Endodermal cell (in vitro differentiated cells): ENCODE data around the gene OR51E1. TPM values are rescaled to one million over a fixed set of nuclear protein-coding genes. Genes with fewer than 3 reads are reported as not detected.

ENCODE experiments used
- DNase-seq: peaks from one replicate; pipeline ENCODE4 v3.0.0-alpha.2; 2017
- H3K27ac ChIP-seq: 2 replicates; pipeline ENCODE4 v1.5.1; 2013; ENCODE audit warnings: mild to moderate bottlenecking, low read depth, low read length, moderate library complexity
- H3K27me3 ChIP-seq: 2 replicates; pipeline ENCODE4 v1.6.1; 2013; ENCODE audit warnings: mild to moderate bottlenecking, low read length, moderate library complexity; ENCODE audit not compliant: insufficient read depth, control insufficient read depth, poor library complexity, severe bottlenecking
- H3K36me3 ChIP-seq: 2 replicates; pipeline ENCODE4 v1.7.0; 2013; ENCODE audit warnings: mild to moderate bottlenecking, low read length, moderate library complexity; ENCODE audit not compliant: control insufficient read depth, insufficient read depth
- H3K4me1 ChIP-seq: one replicate; pipeline ENCODE4 v1.7.0; 2013; ENCODE audit warnings: low read length; ENCODE audit not compliant: control insufficient read depth, insufficient read depth
- H3K4me3 ChIP-seq: 2 replicates; pipeline ENCODE4 v1.5.1; 2013; ENCODE audit warnings: mild to moderate bottlenecking, low read length, moderate library complexity
- H3K9ac ChIP-seq: 2 replicates; pipeline ENCODE4 v1.6.1; 2013; ENCODE audit warnings: mild to moderate bottlenecking, low read length, moderate library complexity; ENCODE audit not compliant: poor library complexity, severe bottlenecking; ENCODE audit errors: extremely low read depth
- H3K9me3 ChIP-seq: 2 replicates; pipeline ENCODE4 v1.6.1; 2013; ENCODE audit warnings: mild to moderate bottlenecking, low read length, moderate library complexity; ENCODE audit not compliant: control insufficient read depth
- H3K27ac Mint-ChIP-seq: 2 replicates; pipeline ENCODE4 v1.8.0; 2020; ENCODE audit warnings: mixed read lengths
- H3K27me3 Mint-ChIP-seq: 2 replicates; pipeline ENCODE4 v1.8.0; 2021; ENCODE audit warnings: mild to moderate bottlenecking, mixed read lengths; ENCODE audit not compliant: insufficient read depth
- H3K36me3 Mint-ChIP-seq: 2 replicates; pipeline ENCODE4 v1.8.0; 2020; ENCODE audit warnings: low read depth, mixed read lengths
- H3K4me1 Mint-ChIP-seq: 2 replicates; pipeline ENCODE4 v1.8.0; 2020; ENCODE audit warnings: mixed read lengths
- H3K4me3 Mint-ChIP-seq: 2 replicates; pipeline ENCODE4 v1.8.0; 2020; ENCODE audit warnings: mild to moderate bottlenecking, moderate library complexity, mixed read lengths
- H3K9me3 Mint-ChIP-seq: 2 replicates; pipeline ENCODE4 v1.8.0; 2020; ENCODE audit warnings: mild to moderate bottlenecking, mixed read lengths
- WGBS, 2 experiments: methylation state at CpG; one replicate each; pipeline versions ENCODE4 v1.1.5 to v1.1.7; 2013; ENCODE audit warnings: missing lambda C conversion rate in 2 of 2, mixed read lengths in 1 of 2; ENCODE audit not compliant: insufficient coverage in 1 of 2, insufficient read length in 1 of 2; 5-methylcytosine and 5-hydroxymethylcytosine counted together
- total RNA-seq, 2 donors: library from RNA; stranded (reverse); fragmentation: NEBNext Ultra II Directional in 1 of 2; extraction: Animal tissue kit (Norgen Biotek cat#: 25700) in 1 of 2; gene quantifications; 2 replicates in 1 of 2; 3 replicates in 1 of 2; pipeline ENCODE4 v1.2.1, GENCODE V29; 2021
- TF ChIP-seq, protein P1 (sequence below): fragments of 200-600 bp; sonication (generic); conservative IDR thresholded peaks from 2 replicates; pipeline ENCODE4 v1.5.0; 2021; ENCODE audit warnings: antibody characterized with exemption, mild to moderate bottlenecking

Gene OR51E1
- total RNA-seq, 2 donors from 2014 or later: not detected

DNA sequence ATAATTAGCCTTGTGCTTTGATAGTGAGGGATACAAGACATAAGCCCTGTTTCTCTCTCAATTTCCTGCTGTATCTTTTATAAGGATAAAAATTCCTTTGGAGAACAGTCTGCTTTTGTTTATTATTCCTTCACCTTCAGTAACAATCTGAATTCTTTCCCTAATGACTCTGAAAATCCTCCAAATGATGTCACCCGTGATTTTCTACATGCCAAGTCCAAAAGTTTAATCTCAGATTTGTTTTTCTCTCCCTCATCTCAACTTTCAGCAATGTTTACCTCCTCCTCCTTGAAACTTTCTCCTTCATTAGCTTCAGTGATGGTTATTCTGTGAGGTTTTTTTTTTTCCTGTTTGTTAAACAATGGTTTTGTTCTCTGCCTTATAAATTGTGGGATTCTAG is 51.7 kb downstream of the OR51E1 start:
- Mint-ChIP-seq H3K4me3 (no peak overlapping the region), H3K4me1 (no peaks in the 10 kb centered on the region), H3K27me3 (no peaks in the 10 kb centered on the region), H3K27ac (no peak overlapping the region), H3K36me3 (no peaks in the 10 kb centered on the region), H3K9me3 (no peaks in the 10 kb centered on the region)
- Histone ChIP-seq H3K27me3 (no peaks in the 10 kb centered on the region), H3K9me3 (peaks cover 7% of the 10 kb centered on the region), H3K4me1 (peaks cover 4% of the 10 kb centered on the region), H3K36me3 (no peaks in the 10 kb centered on the region), H3K27ac (no peak overlapping the region), H3K9ac (no peak overlapping the region), H3K4me3 (no peak overlapping the region)
- no peak for DNase-seq
- 79% methylated on average over 1 of the region's 1 CpG; no CpG with 5 or more reads in 1 of the 2 experiments for WGBS, 2 experiments
- TF ChIP-seq, protein P1, sequence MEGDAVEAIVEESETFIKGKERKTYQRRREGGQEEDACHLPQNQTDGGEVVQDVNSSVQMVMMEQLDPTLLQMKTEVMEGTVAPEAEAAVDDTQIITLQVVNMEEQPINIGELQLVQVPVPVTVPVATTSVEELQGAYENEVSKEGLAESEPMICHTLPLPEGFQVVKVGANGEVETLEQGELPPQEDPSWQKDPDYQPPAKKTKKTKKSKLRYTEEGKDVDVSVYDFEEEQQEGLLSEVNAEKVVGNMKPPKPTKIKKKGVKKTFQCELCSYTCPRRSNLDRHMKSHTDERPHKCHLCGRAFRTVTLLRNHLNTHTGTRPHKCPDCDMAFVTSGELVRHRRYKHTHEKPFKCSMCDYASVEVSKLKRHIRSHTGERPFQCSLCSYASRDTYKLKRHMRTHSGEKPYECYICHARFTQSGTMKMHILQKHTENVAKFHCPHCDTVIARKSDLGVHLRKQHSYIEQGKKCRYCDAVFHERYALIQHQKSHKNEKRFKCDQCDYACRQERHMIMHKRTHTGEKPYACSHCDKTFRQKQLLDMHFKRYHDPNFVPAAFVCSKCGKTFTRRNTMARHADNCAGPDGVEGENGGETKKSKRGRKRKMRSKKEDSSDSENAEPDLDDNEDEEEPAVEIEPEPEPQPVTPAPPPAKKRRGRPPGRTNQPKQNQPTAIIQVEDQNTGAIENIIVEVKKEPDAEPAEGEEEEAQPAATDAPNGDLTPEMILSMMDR: no peak

DNA sequence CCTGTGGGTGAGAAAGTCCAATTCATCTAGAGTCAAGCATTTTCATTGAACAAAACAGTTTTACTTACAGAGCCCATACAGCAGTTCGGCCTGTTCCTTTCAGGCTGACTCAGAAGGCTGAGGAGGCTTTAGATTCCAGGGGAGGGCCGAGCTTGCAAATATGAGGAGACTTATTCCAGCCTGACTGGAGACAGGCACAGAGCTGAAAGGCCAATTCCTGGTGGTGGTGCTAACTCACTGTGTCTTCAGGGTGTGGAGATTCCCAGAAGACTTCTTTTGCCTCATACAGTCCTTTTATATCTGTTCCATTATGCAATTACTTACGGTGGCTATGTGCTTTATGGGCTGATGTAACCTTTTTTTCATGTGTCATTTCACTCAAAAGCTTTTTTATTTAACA is 53.8 kb downstream of the OR51E1 start, which contains the start of gene OR51E2:
OR51E2 (minus strand) TSS at position 269 of the 400 bp plus-strand sequence. CDS start 15,142 bp downstream, outside the sequence.
- Mint-ChIP-seq H3K4me1 (no peaks in the 10 kb centered on the region), H3K27me3 (no peaks in the 10 kb centered on the region), H3K4me3 (no peak within 1 kb of the TSS), H3K36me3 (no peaks in the 10 kb centered on the region), H3K9me3 (no peaks in the 10 kb centered on the region), H3K27ac (no peak within 1 kb of the TSS)
- no peak within 1 kb of the TSS for H3K9ac ChIP-seq
- TF ChIP-seq, protein P1: peak; percentile 11
- WGBS, 2 experiments: 87 to 100% methylated on average over 1 to 3 of the region's 3 CpGs
- peaks cover 4% of the 10 kb centered on the region for H3K4me1 ChIP-seq
- no peak within 1 kb of the TSS for H3K4me3 ChIP-seq
- H3K9me3 ChIP-seq: peaks cover 7% of the 10 kb centered on the region
- no peaks in the 10 kb centered on the region for H3K27me3 ChIP-seq
- H3K27ac ChIP-seq: no peak within 1 kb of the TSS
- H3K36me3 ChIP-seq: no peaks in the 10 kb centered on the region
- peak; percentile 61 for DNase-seq

DNA sequence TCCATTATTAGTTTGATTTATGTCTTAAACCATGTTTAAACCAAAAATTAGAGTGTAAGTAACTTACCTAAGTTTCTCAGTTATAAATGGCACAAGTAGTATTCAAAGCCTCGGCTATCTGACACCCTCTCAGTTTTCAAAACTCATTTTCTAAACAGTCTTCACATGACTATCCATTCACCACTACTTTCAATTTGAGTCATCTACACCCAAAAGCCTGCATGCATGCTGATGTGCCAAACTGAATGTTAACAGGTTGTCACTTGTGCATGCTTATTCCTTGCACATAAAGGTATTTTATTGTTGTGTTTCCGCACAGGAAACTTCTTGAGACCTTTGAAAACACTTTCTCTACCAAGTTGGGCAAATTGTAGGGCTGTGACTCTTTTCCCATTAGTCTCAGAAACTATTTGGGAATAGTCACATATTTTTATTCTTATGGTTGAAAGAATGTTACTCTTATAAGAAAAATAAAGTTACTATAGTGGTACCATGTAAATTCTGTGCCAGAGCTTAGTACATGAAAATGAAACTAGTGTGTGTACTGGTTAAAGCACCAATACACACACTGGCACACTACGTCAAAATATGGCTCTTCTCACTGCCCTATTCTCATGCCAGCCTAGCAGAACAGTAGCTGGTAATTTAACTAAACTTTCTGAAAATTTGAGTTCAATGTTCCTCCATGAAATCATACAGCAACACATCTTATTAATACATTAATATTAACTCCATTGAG is 56.1 kb downstream of the OR51E1 start:
- Mint-ChIP-seq H3K4me1 (peaks cover 18% of the 10 kb centered on the region), H3K27me3 (no peaks in the 10 kb centered on the region), H3K27ac (no peak overlapping the region), H3K4me3 (no peak overlapping the region), H3K9me3 (no peaks in the 10 kb centered on the region), H3K36me3 (no peaks in the 10 kb centered on the region)
- Histone ChIP-seq H3K27me3 (no peaks in the 10 kb centered on the region), H3K4me3 (no peak overlapping the region), H3K27ac (no peak overlapping the region), H3K4me1 (peaks cover 11% of the 10 kb centered on the region), H3K9ac (no peak overlapping the region), H3K9me3 (peaks cover 7% of the 10 kb centered on the region), H3K36me3 (no peaks in the 10 kb centered on the region)
- 92 to 100% methylated on average over 2 to 3 of the region's 3 CpGs for WGBS, 2 experiments
- TF ChIP-seq, protein P1: no peak
- DNase-seq: no peak
